Epithelial cell of prostate (primary cell): ENCODE measurements around the gene DZIP3.

ENCODE experiments used
- DNase-seq: peaks from one replicate; pipeline ENCODE4 v3.0.0-alpha.2; 2011; ENCODE audit warnings: low read depth, low spot score
- H3K27ac ChIP-seq: fragments of 450-650 bp; 2 replicates; pipeline ENCODE4 v1.5.1; 2017; ENCODE audit warnings: mild to moderate bottlenecking

The DZIP3 gene, protein sequence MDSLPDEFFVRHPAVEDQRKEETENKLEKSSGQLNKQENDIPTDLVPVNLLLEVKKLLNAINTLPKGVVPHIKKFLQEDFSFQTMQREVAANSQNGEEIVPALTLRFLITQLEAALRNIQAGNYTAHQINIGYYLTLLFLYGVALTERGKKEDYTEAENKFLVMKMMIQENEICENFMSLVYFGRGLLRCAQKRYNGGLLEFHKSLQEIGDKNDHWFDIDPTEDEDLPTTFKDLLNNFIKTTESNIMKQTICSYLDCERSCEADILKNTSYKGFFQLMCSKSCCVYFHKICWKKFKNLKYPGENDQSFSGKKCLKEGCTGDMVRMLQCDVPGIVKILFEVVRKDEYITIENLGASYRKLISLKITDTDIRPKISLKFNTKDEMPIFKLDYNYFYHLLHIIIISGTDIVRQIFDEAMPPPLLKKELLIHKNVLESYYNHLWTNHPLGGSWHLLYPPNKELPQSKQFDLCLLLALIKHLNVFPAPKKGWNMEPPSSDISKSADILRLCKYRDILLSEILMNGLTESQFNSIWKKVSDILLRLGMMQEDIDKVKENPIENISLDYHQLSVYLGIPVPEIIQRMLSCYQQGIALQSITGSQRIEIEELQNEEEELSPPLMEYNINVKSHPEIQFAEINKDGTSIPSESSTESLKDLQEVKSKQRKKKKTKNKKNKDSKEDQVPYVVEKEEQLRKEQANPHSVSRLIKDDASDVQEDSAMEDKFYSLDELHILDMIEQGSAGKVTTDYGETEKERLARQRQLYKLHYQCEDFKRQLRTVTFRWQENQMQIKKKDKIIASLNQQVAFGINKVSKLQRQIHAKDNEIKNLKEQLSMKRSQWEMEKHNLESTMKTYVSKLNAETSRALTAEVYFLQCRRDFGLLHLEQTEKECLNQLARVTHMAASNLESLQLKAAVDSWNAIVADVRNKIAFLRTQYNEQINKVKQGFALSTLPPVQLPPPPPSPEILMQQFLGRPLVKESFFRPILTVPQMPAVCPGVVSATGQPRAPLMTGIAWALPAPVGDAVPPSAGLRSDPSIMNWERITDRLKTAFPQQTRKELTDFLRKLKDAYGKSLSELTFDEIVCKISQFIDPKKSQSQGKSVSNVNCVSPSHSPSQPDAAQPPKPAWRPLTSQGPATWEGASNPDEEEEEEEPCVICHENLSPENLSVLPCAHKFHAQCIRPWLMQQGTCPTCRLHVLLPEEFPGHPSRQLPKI

DNA sequence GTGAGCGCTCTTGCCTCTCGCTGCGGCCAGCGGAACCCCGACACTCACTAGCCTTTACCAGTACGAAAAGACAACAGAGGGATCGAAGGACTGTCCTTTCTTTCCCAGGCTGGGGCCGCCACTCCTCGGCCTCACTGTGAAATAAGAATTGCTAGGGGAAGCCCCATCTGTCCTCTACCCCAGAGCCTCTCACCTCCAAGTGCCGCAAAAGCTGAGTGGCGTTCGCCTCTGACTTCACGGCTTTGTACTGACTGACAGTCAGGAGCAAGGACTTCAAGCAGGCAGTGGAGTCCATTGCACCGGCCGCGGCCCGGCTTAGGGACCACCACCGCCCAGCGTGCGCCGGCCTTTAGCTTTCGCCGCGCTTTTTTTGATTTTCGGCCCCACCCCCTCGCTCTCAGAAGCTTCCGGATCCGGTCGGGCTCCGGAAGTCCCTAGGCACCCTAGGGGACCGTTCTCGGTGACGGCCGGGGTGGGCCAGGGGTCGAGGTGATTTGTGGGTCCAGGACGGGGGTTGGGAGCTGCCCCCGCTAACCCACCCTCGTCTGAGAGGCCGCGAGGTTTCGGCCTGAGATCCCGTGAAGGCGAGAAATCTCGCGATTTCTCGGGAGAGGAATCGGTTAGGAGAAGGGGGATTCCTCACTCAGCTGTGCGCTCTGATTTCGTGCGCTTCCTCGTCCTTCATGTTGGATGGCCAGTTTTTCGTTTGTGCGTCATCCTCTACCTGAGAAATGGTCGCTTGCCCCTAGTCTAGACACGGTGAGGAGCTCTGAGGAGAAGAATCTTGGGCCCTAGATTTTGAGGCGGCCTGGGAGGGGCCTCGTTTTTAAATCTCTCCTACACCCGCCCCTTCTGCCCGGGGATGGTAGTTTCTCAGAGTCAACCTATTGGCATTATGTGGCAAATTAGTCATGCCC, at the start of gene DZIP3, which contains the start of gene CIP2A:
TSS of gene DZIP3 (plus strand) at position 642 of the 917 bp plus-strand sequence. CDS start 15,685 bp downstream, outside the sequence.
TSS of gene CIP2A (minus strand) at position 358 of the 917 bp plus-strand sequence. CDS start at position 295, 63 bp downstream.
- H3K27ac ChIP-seq = peak within 1 kb of the TSS; percentile 97
- peak; percentile 74 for DNase-seq

- no peak for DNase-seq
- no peak overlapping the region for H3K27ac ChIP-seq
These were observed 43.3 kb upstream of the DZIP3 start for GRCh38 chr3:108546247-108546646.

DNA sequence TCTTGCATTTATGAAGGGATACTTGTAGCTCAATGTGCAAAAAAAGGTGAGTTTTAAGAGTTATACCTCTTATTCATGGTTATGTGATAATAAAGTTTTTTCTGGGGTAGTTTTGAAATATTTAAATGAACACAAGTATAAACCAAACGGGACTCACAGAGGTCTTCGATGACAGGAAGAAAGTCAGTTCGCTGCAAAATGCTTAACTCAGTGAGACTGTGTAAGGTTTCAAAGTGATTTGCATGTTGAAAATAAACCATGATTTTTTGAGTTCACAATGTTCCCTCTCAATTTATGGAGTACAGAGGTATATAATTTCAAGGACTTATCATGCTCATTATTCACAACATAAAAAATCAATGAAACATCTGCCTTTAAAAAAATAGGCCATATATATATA, 42.8 kb upstream of the DZIP3 start:
- H3K27ac ChIP-seq = no peak overlapping the region
- no peak for DNase-seq

- no peak for DNase-seq
- no peak overlapping the region for H3K27ac ChIP-seq
These were observed 41.2 kb upstream of the DZIP3 start for GRCh38 chr3:108548304-108548703.

- no peak overlapping the region for H3K27ac ChIP-seq
- no peak for DNase-seq
These were observed 40.6 kb upstream of the DZIP3 start for GRCh38 chr3:108548886-108549285.

GRCh38 chr3:108552267-108553159, 37.0 kb upstream of the DZIP3 start:
- DNase-seq = no peak
- no peak overlapping the region for H3K27ac ChIP-seq

DNA sequence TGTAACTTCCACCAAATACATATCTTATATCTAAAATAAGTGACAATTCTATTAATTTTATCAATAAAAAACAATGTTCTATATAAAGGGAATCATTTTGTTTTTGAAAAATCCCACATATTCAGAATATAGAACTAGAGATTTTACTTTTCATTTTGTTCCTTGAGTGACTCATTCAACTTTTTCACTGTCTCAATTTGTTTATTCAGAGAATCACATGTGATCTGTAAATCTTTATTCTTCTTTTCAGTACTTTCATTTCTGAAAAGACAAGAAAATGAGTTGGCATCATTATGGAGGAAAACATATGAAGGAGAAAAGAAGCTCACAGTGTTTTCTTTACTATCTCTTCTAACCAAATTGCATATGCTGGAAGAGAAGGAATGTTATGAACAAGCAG, 35.3 kb upstream of the DZIP3 start:
- H3K27ac ChIP-seq = no peak overlapping the region
- no peak for DNase-seq

GRCh38 chr3:108554913-108555571, 34.5 kb upstream of the DZIP3 start:
- no peak overlapping the region for H3K27ac ChIP-seq
- DNase-seq = no peak

DNA sequence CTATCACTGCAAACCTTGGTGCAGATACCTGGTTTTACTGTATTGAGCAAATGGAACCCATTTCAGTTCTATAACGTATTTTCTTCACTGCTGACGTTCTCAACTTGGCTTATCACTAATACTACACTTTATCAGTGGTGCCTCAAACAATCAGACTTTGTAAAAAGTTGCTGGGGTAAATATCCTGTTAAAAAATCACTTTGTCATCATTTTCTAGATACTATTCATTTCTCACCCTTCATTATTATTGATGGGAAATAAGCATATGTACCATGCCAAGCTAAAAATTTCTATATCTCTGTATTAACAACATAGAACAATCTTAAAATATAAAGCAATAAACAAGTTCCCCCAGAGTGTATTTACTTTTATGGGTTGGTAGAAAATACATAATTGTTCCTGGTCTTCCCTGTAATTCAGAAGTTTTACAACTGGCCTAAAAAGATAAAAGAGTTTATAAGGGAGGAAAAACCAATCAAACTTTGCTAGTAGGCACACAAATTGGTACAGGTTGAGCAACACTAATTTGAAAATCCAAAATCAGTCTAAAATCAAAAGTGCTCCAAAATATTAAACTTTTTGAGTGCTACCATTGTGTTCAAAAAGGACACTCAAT, 33.4 kb upstream of the DZIP3 start:
- H3K27ac ChIP-seq = no peak overlapping the region
- no peak for DNase-seq

- no peak for DNase-seq
- H3K27ac ChIP-seq = no peak overlapping the region
These were observed 27.0 kb upstream of the DZIP3 start for GRCh38 chr3:108562565-108562964.

DNA sequence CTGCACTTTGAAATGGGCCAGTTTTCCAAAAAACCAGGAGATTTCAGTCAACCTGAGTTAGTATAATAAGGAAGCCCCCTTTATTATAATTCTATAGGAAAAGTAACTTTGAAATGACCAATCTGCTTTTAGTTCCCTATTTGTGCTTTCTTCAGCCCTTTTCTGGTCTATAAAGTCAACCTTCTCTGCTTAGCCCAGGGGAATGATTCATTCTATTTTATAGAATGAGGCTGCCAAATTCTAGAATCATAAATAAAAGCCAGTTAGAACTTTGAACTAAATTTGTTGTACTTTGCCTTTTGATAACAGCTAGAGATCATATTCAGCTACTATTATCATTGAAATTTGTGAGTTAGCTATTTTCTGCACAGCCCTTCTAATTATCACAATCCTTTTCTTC, 25.0 kb upstream of the DZIP3 start:
- no peak overlapping the region for H3K27ac ChIP-seq
- DNase-seq = no peak

DNA sequence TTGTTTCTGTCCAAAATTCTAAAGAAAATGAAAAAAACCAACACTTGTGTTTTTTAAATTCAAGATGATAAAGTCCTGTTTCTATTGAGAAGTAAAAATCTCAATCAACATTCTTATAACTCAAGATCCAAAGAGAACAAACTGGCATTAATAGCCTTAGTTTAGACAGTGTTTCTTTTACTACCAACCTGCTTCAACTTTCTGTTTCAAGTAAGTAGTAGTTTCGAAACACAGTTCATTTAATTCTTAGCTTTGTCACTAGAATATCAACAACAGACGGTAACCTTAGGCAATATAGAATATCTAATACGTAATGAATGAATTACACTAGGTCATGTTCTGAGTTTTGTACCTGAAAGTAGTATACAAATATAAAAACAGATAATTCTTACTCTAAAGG, 24.0 kb upstream of the DZIP3 start:
- H3K27ac ChIP-seq = no peak overlapping the region
- no peak for DNase-seq

DNA sequence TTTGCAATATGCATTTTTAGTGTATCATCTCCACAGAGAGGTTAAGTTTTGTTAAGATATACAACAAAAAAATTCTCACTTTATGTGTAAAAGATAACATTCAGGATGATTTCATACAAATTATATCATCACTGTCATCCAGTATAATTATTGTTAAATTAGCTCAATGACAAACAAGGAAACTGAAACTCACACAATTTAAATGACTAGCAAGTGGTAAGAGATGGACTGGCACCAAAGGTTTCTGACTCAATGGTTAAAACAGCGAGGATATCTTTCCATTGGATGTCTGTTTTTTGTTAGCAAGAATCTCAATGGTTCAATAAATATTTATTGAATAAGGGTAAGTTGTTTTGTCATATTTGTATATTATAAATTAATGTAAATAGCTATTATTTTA, 22.9 kb upstream of the DZIP3 start:
- DNase-seq = no peak

GRCh38 chr3:108569336-108569735, 20.2 kb upstream of the DZIP3 start:
- no peak overlapping the region for H3K27ac ChIP-seq
- DNase-seq = no peak

More for the DNA sequence above, 22.9 kb upstream of the DZIP3 start:
- H3K27ac ChIP-seq = no peak overlapping the region

DNA sequence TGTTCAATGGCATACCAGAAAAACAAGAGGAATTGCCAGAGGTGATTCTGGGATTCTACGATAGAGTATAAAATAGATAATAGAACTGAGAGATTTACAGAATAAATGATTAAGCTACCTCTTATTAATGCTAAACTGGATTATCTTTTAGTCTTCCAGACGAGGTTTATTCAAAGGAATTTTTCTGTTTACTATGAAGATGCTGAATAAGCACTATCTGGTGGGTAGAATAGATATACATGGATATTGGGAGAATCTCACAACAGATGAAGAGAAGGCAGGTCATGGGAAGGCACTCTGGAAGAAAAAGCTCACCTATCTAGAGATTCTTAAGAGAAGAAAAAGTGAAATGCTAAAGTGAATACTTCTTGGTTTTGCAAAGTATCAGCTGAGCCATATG, 11.5 kb upstream of the DZIP3 start:
- no peak for DNase-seq
- H3K27ac ChIP-seq = no peak overlapping the region

DNA sequence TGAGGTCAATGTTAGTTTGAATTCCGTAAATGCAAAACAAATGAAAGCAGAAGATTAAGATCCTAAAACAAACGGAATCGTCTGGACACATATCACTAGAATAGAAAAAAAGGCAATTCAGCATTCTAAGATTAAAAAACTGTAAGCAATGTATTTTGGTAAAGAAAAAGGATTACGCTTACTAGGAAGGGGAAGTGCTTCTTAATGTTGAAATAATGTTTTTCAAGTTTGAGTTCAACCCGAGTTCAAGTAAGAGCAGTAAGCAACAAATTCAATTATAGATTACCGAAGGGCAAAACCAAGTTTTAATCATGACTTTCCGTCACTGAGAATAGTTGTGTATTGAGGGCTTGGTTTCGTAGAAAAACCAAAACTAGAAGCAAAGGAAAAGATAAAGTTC, 921 bp upstream of the DZIP3 start:
- no peak for DNase-seq
- peak overlapping the region; percentile 97 for H3K27ac ChIP-seq

- no peak for DNase-seq
- H3K27ac ChIP-seq = peak overlapping the region; percentile 97
These were observed 439 bp downstream of the DZIP3 start for GRCh38 chr3:108589998-108590323.

DNA sequence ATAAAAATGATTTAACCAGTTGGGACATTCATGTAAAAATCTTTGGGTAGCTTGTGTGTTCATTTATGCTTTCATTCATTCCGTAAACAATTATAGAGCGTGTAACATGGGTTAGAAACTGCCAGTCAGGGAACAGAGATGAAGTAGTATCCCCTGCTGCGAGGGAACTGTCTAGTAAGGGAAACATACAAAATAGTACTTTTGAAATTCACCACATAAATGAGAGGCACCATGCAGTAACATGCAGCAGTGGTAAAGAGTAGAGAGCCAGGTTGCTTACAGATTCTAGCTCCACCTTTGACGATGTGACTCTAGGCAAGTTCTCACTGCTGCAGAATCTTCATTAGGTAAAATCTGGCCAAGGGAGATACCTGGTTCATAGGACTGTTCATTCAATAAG, 938 bp downstream of the DZIP3 start:
- H3K27ac ChIP-seq = peak overlapping the region; percentile 97
- no peak for DNase-seq
